Small intestine (tissue), 7 donors: ENCODE results near the gene RFLNA. TPM values are rescaled to one million over a fixed set of nuclear protein-coding genes. Genes with fewer than 3 reads are reported as not detected.

Source experiments
- DNase-seq, 2 donors: peaks; one replicate each; pipeline versions ENCODE4 v3.0.0 to v3.0.0-alpha.2; 2013
- FAIRE-seq: peaks from 2 replicates; lab custom pipeline; 2012; peaks lifted over from hg19 to GRCh38; lab: Jason Lieb, UNC
- H3K27ac ChIP-seq, 3 donors: one replicate each; pipeline ENCODE4 v1.5.1; 2013; ENCODE audit warnings: low read length in 2 of 3, mild to moderate bottlenecking in 2 of 3, control low read depth in 1 of 3, inconsistent platforms in 1 of 3, low read depth in 1 of 3, moderate library complexity in 1 of 3
- H3K27me3 ChIP-seq, 3 donors: one replicate each; pipeline ENCODE4 v1.6.1; 2013; ENCODE audit warnings: low read length in 3 of 3, inconsistent platforms in 1 of 3; ENCODE audit not compliant: control insufficient read depth in 3 of 3, insufficient read depth in 3 of 3
- H3K36me3 ChIP-seq, 3 donors: one replicate each; pipeline ENCODE4 v1.6.1; 2013; ENCODE audit warnings: low read length in 3 of 3, inconsistent platforms in 1 of 3, low read depth in 1 of 3, mild to moderate bottlenecking in 1 of 3, moderate library complexity in 1 of 3; ENCODE audit not compliant: control insufficient read depth in 3 of 3, insufficient read depth in 2 of 3
- H3K4me1 ChIP-seq, 3 donors: one replicate each; pipeline ENCODE4 v1.6.1; 2013; ENCODE audit warnings: low read length in 2 of 3, inconsistent platforms in 1 of 3, low read depth in 1 of 3, mild to moderate bottlenecking in 1 of 3, moderate library complexity in 1 of 3; ENCODE audit not compliant: control insufficient read depth in 3 of 3, insufficient read depth in 2 of 3
- H3K4me3 ChIP-seq, 3 donors: one replicate each; pipeline ENCODE4 v1.5.1; 2013; ENCODE audit warnings: low read length in 3 of 3, control low read depth in 1 of 3, inconsistent platforms in 1 of 3, low read depth in 1 of 3, mild to moderate bottlenecking in 1 of 3, moderate library complexity in 1 of 3
- H3K9me3 ChIP-seq, 2 donors: one replicate each; pipeline ENCODE4 v1.6.1; 2013; ENCODE audit warnings: low read depth in 1 of 2, low read length in 1 of 2; ENCODE audit not compliant: control insufficient read depth in 2 of 2, insufficient read depth in 1 of 2
- WGBS, 3 donors: extraction: QIAGEN DNeasy Blood & Tissue Kit; methylation state at CpG; one replicate each; pipeline ENCODE4 v1.1.7; 2013; 5-methylcytosine and 5-hydroxymethylcytosine counted together
- polyA plus RNA-seq, 4 donors: library from polyadenylated mRNA; stranded (reverse) in 3 of 4; unstranded in 1 of 4; fragments of 200-250 nt in 3 of 4; fragments of 120-200 nt in 1 of 4; gene quantifications; one replicate each; pipeline versions ENCODE4 v1.2.1 to v1.2.3, GENCODE V29; 2013
- donor health status: healthy with polysubstance abuse.
- donor health status: control.
- donor health status: control.
- donor health status: Bipolar disorder and iron deficiency.
- donor health status: healthy.

Gene RFLNA
- polyA plus RNA-seq, 4 donors, result 15.9 to 92.7 (median 28.3) TPM

DNA sequence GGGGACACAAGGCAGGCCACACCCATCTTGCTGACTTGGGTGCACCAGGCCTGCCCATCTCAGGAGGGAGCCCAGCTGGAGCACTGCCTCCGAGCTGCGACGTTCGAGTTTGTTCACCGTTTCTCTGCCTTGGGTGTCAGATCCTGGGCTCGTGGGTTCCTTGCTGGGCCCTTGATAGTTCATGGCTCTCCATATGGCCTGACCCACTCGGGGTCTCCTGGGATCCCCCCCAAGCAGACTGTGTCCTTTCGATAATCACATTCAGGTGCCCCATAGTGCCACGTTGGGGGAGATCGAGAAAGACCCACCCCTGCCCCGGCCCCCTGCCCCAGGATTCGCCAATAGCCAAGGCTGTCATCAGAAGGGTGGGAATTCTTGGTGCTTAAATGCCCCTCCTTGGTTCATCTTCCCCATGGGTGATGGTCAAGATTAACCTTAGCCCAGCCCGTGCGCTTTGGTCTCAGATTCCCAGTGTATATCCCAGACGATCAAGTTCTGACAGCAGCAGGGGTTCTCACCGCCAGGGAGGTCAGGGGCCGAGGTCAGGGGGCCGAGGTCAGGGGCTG is 7.4 kb downstream of the RFLNA start:
- WGBS, 3 donors, result 88 to 89% (median 89%) methylated on average over 18 of the region's 18 CpGs
- DNase-seq (no peak), FAIRE-seq (no peak)
- H3K4me1 ChIP-seq, result peaks cover 0 to 25% (median 0%) of the 10 kb centered on the region in 3 donors
- H3K9me3 ChIP-seq, result no peaks in the 10 kb centered on the region
- no peak overlapping the region for H3K27ac ChIP-seq
- H3K4me3 ChIP-seq, result no peak overlapping the region
- H3K27me3 ChIP-seq, result peaks cover 0 to 4% (median 0%) of the 10 kb centered on the region in 3 donors
- peaks cover 0 to 91% (median 0%) of the 10 kb centered on the region in 3 donors for H3K36me3 ChIP-seq

DNA sequence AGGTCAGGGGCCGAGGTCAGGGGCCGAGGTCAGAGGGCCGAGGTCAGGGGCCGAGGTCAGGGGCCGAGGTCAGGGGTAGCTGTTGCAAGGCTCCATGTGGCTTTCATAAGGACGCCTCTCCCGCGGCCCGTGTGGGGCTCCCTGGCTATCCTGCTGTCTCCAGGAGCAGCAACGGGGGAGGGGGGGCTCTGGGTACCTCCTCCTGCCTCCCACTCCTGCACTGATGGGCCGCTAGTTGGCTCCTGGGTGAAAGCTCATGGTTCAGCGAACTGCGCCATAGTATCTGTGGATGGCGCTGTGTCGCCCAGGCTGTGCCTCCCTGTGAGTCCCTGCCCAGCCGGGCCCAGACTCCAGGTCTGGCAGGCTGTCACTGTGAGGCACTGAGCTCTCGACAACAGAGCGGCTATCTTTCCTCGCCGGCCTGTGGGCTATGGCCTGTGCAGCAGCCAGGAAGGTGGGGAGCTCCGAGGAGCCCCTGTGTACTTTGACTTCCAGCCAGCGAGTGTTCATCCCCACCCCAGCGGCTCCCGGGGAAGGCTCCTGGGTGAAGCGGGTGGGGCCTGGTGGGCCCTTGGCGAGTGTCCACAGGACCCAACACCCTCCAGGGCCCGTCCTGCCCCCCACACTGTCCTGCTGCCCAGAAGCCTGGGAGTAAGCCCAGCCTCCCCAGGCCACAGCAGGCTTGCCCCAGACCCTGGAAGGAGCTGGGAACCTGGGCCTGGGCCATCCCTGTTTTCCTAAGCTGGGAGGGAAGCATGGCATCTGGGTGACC is 8.1 kb downstream of the RFLNA start:
- H3K27ac ChIP-seq, result no peak overlapping the region
- H3K4me3 ChIP-seq, result no peak overlapping the region
- H3K9me3 ChIP-seq, result no peaks in the 10 kb centered on the region
- 62 to 71% (median 70%) methylated on average over 25 to 27 of the region's 27 CpGs for WGBS, 3 donors
- FAIRE-seq, result no peak
- DNase-seq, result no peak
- peaks cover 0 to 22% (median 0%) of the 10 kb centered on the region in 3 donors for H3K4me1 ChIP-seq
- H3K27me3 ChIP-seq, result peaks cover 0 to 4% (median 0%) of the 10 kb centered on the region in 3 donors
- peaks cover 0 to 92% (median 0%) of the 10 kb centered on the region in 3 donors for H3K36me3 ChIP-seq

DNA sequence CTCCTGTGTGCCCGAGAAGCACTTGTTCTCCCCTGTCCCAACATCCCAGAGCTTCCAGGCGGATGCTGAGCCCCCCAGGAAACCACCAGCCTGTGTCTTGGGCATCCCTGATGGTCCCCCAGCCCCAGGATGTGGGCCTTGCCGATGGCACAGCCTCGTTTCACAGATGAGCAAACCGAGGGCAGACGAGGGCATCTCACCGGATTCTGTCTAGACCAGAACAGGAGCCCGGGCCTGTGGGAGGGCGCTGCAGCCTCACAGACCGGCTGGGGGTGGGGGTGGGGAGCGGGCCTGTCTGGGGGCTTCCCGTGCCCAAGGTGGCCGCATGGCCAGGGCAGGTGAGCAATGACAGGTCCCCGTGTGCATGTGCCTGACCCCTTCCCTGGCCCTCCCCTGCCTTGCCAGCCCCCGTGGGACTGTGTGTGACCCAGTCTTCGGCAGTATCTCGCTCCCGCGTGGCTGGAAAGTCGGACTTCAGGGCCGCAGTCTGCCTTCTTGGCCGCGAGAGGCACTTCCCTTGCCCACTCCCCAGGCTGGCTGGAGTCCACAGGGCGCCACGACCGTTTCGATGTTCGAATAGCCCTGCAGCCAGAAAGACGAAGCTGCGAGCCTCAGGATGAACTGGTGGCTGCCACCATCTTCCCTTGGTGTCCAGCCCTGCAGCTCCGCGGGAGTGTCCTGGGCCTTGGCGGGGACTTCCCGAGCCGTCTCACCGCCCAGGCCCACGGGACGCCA is 8.9 kb downstream of the RFLNA start:
- Histone ChIP-seq H3K36me3 (peaks cover 0 to 92% (median 0%) of the 10 kb centered on the region in 3 donors), H3K27ac (no peak overlapping the region), H3K9me3 (no peaks in the 10 kb centered on the region), H3K27me3 (no peaks in the 10 kb centered on the region), H3K4me1 (peaks cover 0 to 18% (median 0%) of the 10 kb centered on the region in 3 donors), H3K4me3 (no peak overlapping the region)
- WGBS, 3 donors, result 93 to 94% (median 94%) methylated on average over 35 to 38 of the region's 38 CpGs
- FAIRE-seq, result no peak
- DNase-seq, result no peak

DNA sequence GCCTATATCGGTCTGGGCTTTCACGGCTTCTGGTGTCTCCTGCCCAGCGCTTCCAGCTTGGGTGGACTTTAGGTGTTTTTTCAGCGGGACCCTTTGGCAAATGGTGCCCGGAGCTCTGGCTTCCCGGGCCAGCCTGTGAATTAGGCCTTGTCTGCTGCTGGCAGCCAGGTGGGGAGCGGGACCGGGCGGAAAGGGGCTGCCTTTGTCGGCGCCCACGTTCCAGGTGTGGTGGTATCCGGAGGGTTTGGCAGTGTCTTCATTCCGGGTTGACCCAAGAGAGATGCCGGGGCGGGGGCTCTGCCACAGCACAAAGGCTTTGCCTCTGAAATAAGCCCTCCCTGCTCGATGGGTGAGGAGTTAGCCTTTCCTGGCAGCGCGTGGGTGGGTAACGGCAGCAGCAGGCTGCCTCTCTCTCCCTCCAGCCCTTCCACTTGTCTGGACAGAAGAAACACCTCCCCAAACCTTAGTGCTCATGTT is 9.5 kb downstream of the RFLNA start:
- DNase-seq, result no peak

DNA sequence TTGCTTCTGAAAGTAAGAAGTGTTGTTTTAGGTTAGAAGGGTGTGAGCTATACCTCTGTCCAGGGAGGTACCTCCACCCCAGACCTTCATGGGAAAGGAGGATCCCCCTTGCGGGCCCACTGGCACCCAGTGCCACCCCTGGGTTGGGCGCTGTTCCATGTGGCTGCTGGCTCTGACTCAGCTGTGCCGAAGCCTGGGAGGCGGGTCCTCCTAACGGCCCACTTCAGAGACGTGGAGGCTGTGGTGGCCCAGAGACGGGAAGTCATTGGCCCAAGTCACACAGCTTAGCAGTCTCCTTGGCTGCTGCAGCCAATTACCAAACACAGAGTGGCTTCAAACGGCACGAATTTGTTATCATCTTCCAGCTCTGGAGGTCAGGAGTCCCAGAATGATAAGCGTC is 10.2 kb downstream of the RFLNA start:
- Histone ChIP-seq H3K27me3 (no peaks in the 10 kb centered on the region), H3K27ac (no peak overlapping the region), H3K36me3 (peaks cover 0 to 95% (median 0%) of the 10 kb centered on the region in 3 donors), H3K9me3 (no peaks in the 10 kb centered on the region), H3K4me1 (peaks cover 0 to 15% (median 0%) of the 10 kb centered on the region in 3 donors), H3K4me3 (no peak overlapping the region)
- no peak for FAIRE-seq
- 74 to 77% (median 74%) methylated on average over 10 of the region's 10 CpGs for WGBS, 3 donors
- DNase-seq, result no peak

More for the DNA sequence above, 9.5 kb downstream of the RFLNA start:
- Histone ChIP-seq H3K4me1 (peaks cover 0 to 18% (median 0%) of the 10 kb centered on the region in 3 donors), H3K9me3 (no peaks in the 10 kb centered on the region), H3K4me3 (no peak overlapping the region), H3K36me3 (peaks cover 0 to 93% (median 0%) of the 10 kb centered on the region in 3 donors), H3K27ac (no peak overlapping the region), H3K27me3 (no peaks in the 10 kb centered on the region)
- no peak for FAIRE-seq
- WGBS, 3 donors, result 95 to 98% (median 96%) methylated on average over 20 of the region's 20 CpGs

DNA sequence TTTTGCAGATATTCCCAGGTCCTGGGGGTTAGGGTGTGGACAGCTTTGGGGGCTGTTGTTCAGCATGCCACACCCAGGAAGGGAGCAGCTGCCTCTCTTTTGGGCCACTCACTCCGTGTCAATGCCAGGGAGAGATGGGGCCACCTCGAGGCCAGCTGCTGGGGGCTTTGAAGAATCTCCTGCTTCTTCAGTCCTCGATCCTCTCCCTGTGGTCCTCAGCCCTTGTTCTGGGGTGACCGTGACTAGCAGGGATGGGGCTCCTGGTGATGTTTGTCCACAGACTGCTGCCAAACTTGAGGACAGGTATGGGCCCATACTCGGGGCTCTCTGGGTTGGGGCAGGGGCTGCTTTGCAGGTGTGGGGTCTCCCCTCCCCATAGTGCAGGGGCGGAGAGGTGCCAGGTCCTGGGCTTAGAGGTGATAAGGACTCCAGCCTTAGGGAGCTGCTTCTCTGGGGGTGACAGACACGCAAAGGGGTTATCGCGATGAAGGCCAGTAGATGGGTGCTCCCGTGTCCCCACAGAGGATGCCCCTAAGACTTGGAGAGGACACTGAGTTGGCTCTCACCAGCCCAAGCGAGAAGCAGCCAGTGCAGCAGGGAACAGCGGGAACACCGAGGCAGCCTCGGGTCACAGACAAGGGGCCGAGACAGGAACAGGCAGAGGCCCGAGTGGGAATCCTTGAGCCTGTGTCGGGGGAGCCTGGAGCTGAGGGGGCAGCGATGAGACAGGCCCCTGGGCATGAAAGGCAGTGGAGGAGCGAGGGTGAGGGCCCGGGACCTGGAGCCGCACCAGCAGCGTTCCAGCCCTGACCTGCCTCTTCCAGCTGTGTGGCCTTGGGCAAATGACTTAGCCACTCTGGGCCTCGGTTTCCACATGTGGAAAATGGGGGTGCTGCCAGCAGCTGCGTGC is 11.1 kb downstream of the RFLNA start:
- no peak overlapping the region for H3K27ac ChIP-seq
- peaks cover 0 to 15% (median 0%) of the 10 kb centered on the region in 3 donors for H3K4me1 ChIP-seq
- H3K36me3 ChIP-seq, result peaks cover 0 to 99% (median 0%) of the 10 kb centered on the region in 3 donors
- no peaks in the 10 kb centered on the region for H3K27me3 ChIP-seq
- FAIRE-seq, result no peak
- H3K4me3 ChIP-seq, result no peak overlapping the region
- H3K9me3 ChIP-seq, result no peaks in the 10 kb centered on the region
- DNase-seq, result no peak
- WGBS, 3 donors, result 86 to 90% (median 88%) methylated on average over 24 of the region's 24 CpGs

DNA sequence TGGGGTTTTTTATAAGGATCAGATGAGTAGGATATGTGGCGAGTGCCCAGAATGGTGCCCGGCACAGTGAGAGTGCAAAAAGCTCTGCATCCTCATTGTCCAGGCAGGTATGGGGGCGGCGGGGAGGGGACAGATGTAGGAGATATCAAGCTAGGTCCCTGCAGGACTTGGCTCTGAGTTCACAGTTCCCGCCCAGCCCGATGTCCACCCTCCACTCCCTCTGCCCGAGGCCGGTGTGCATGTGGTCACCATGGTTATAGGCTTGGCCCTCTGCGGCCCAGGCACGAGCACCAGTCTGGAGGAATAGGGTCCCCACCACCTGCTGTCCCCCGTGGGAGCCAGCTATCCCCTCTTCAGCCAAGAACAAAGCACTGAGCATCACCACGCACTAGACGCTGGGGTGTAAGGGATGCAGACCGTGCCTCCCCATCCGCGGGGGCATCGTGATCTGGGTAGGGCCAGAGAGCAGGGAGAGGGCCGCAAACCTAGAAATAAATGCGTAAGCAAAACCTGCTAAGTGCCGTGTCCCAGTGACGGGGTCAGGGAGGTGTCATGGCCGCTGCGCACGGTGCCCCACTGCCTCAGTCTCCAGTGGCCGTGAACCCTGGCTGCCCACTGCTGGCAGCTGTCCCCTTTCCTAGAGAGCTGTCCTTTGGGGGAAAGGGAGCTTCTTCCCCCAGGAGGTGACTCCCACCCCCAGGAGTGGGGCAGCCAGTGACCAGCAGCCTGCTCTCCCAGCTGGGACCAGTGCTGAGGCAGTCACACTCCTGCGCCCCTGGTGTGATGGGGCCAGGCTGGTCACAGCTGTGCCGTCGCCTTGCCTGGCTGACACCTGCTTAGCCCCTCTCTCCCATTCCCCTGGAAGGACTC is 12.0 kb downstream of the RFLNA start:
- H3K4me3 ChIP-seq, result no peak overlapping the region
- H3K27ac ChIP-seq, result no peak overlapping the region
- WGBS, 3 donors, result 87 to 92% (median 91%) methylated on average over 28 of the region's 28 CpGs
- H3K36me3 ChIP-seq, result peaks cover 0 to 98% (median 0%) of the 10 kb centered on the region in 3 donors
- peaks cover 0 to 14% (median 0%) of the 10 kb centered on the region in 3 donors for H3K4me1 ChIP-seq
- no peak for FAIRE-seq
- H3K9me3 ChIP-seq, result no peaks in the 10 kb centered on the region
- no peaks in the 10 kb centered on the region for H3K27me3 ChIP-seq
- no peak for DNase-seq
